Panc1 (cell line): ENCODE results near the gene RPAP3.

Source experiments
- POLR2AphosphoS5 ChIP-seq: IDR thresholded peaks from 2 replicates; pipeline ENCODE4 v1.6.1; 2012; ENCODE audit warnings: mild to moderate bottlenecking, low read depth, low read length, moderate library complexity
- SIN3A ChIP-seq: IDR thresholded peaks from 2 replicates; pipeline ENCODE4 v1.6.1; 2012; ENCODE audit warnings: low read depth, mild to moderate bottlenecking, low read length, moderate library complexity, borderline replicate concordance; ENCODE audit not compliant: insufficient read depth
- TCF7L2 ChIP-seq: IDR thresholded peaks from 2 replicates; pipeline ENCODE4 v1.6.1; 2011; ENCODE audit warnings: mild to moderate bottlenecking, low read depth, low read length, inconsistent platforms
- TF ChIP-seq, protein P1 (sequence below): fragments of 450-650 bp; IDR thresholded peaks from 2 replicates; pipeline ENCODE4 v1.5.1; 2017; ENCODE audit warnings: mild to moderate bottlenecking
- TF ChIP-seq, protein P2 (sequence below), 2 experiments: IDR thresholded peaks; 2 replicates each; pipeline ENCODE4 v1.6.1; 2011 to 2012; ENCODE audit warnings: low read depth in 2 of 2, control low read depth in 1 of 2, low read length in 1 of 2, mild to moderate bottlenecking in 1 of 2, moderate library complexity in 1 of 2; ENCODE audit not compliant: insufficient read depth in 1 of 2

DNA sequence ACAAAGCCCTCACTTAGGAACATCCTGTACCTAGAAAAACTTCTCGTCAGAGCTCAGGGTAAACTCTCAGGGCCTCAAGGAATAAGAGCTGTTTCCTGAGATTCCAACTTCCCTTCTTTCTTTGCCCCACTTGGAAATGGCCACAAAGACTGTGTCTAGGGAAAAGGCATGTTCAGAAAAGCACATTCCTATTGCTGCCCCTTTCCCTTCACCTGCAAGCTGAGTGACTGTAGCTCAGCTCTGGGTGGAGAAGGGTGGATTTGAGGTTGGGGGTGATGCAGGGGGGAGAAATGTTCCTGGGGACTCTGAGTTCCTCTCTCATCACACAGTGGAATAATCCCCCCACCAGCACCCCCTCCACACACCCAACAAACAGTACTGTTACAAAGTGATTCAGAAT, 12.7 kb upstream of the RPAP3 start:
- TF ChIP-seq, protein P1, sequence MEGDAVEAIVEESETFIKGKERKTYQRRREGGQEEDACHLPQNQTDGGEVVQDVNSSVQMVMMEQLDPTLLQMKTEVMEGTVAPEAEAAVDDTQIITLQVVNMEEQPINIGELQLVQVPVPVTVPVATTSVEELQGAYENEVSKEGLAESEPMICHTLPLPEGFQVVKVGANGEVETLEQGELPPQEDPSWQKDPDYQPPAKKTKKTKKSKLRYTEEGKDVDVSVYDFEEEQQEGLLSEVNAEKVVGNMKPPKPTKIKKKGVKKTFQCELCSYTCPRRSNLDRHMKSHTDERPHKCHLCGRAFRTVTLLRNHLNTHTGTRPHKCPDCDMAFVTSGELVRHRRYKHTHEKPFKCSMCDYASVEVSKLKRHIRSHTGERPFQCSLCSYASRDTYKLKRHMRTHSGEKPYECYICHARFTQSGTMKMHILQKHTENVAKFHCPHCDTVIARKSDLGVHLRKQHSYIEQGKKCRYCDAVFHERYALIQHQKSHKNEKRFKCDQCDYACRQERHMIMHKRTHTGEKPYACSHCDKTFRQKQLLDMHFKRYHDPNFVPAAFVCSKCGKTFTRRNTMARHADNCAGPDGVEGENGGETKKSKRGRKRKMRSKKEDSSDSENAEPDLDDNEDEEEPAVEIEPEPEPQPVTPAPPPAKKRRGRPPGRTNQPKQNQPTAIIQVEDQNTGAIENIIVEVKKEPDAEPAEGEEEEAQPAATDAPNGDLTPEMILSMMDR = no peak
- TF ChIP-seq, protein P2, sequence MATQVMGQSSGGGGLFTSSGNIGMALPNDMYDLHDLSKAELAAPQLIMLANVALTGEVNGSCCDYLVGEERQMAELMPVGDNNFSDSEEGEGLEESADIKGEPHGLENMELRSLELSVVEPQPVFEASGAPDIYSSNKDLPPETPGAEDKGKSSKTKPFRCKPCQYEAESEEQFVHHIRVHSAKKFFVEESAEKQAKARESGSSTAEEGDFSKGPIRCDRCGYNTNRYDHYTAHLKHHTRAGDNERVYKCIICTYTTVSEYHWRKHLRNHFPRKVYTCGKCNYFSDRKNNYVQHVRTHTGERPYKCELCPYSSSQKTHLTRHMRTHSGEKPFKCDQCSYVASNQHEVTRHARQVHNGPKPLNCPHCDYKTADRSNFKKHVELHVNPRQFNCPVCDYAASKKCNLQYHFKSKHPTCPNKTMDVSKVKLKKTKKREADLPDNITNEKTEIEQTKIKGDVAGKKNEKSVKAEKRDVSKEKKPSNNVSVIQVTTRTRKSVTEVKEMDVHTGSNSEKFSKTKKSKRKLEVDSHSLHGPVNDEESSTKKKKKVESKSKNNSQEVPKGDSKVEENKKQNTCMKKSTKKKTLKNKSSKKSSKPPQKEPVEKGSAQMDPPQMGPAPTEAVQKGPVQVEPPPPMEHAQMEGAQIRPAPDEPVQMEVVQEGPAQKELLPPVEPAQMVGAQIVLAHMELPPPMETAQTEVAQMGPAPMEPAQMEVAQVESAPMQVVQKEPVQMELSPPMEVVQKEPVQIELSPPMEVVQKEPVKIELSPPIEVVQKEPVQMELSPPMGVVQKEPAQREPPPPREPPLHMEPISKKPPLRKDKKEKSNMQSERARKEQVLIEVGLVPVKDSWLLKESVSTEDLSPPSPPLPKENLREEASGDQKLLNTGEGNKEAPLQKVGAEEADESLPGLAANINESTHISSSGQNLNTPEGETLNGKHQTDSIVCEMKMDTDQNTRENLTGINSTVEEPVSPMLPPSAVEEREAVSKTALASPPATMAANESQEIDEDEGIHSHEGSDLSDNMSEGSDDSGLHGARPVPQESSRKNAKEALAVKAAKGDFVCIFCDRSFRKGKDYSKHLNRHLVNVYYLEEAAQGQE (IDR thresholded peaks at IDR 0.05; ENCODE audit: insufficient read depth in 1 of 2, low read depth in 2 of 2, low read length in 1 of 2) = no peak
- TF ChIP-seq POLR2AphosphoS5 (no peak), TCF7L2 (no peak), SIN3A (no peak)
